ENCODE results near the gene MED26. TPM values are rescaled to one million over a fixed set of nuclear protein-coding genes. Genes with fewer than 3 reads are reported as not detected.
"Not testable (repeated sequence)": the region's sequence is repeated elsewhere in the genome, so short reads cannot be mapped to it uniquely, and the experiment has no call there.

The MED26 gene
- total RNA-seq, 1 donor from 2014 or later = 7.0 TPM

DNA sequence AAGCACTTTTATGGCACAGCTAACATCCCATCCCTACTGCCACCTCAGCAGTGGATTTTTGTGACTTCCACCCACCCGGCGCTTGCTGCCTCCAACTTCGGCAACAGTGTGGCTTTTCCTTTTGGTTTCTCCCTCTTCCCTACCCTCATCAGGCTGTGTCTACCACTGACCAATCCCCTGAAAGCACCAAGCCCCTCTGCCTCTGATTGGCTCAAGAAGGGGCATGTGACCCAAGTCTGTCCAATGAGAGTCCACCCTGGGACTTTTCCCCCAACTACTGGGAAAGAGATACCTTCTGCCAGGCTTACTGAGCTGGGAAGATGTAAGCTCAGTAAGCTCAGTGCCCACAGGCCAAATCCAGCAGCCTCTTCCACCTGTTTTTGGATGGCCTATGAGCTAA lies 26.1 kb upstream of the MED26 start:
- no peak for DNase-seq (ENCODE audit: low read depth)
- no peak overlapping the region for H3K4me3 ChIP-seq (ENCODE audit: low read depth, low read length)
- TF ChIP-seq, protein P1, sequence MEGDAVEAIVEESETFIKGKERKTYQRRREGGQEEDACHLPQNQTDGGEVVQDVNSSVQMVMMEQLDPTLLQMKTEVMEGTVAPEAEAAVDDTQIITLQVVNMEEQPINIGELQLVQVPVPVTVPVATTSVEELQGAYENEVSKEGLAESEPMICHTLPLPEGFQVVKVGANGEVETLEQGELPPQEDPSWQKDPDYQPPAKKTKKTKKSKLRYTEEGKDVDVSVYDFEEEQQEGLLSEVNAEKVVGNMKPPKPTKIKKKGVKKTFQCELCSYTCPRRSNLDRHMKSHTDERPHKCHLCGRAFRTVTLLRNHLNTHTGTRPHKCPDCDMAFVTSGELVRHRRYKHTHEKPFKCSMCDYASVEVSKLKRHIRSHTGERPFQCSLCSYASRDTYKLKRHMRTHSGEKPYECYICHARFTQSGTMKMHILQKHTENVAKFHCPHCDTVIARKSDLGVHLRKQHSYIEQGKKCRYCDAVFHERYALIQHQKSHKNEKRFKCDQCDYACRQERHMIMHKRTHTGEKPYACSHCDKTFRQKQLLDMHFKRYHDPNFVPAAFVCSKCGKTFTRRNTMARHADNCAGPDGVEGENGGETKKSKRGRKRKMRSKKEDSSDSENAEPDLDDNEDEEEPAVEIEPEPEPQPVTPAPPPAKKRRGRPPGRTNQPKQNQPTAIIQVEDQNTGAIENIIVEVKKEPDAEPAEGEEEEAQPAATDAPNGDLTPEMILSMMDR (IDR thresholded peaks at IDR 0.05; ENCODE audit: insufficient read depth, low read length, poor library complexity, severe bottlenecking) = no peak
- H3K27me3 ChIP-seq (ENCODE audit: control insufficient read depth, insufficient read depth, low read length) = no peaks in the 10 kb centered on the region
- H3K36me3 ChIP-seq (ENCODE audit: control insufficient read depth, insufficient read depth, low read length) = peaks cover 8% of the 10 kb centered on the region

DNA sequence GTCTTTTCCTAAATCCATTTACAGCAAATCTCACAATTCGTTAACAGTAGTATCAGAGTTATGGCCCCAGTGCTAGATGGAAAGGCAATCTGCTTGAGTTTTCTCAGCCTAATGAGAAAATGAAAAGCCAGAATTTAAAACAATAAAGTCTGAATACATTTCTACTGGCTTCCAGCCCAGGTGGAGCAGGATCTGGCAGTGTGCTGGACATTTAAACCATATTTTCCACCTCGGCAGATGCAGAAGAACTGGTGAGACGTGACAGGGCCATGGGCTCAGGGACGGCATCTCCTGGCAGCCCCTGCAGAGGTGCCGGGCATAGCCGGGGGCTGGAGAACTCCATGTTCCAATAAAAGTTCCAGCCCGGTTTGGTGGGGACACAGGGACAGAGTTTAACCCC lies 24.9 kb upstream of the MED26 start:
- Histone ChIP-seq H3K4me3 (ENCODE audit: low read depth, low read length) (no peak overlapping the region), H3K27me3 (ENCODE audit: control insufficient read depth, insufficient read depth, low read length) (no peaks in the 10 kb centered on the region), H3K36me3 (ENCODE audit: control insufficient read depth, insufficient read depth, low read length) (peaks cover 6% of the 10 kb centered on the region)
- no peak for DNase-seq (ENCODE audit: low read depth)
- TF ChIP-seq, protein P1 (IDR thresholded peaks at IDR 0.05; ENCODE audit: insufficient read depth, low read length, poor library complexity, severe bottlenecking) = no peak

DNA sequence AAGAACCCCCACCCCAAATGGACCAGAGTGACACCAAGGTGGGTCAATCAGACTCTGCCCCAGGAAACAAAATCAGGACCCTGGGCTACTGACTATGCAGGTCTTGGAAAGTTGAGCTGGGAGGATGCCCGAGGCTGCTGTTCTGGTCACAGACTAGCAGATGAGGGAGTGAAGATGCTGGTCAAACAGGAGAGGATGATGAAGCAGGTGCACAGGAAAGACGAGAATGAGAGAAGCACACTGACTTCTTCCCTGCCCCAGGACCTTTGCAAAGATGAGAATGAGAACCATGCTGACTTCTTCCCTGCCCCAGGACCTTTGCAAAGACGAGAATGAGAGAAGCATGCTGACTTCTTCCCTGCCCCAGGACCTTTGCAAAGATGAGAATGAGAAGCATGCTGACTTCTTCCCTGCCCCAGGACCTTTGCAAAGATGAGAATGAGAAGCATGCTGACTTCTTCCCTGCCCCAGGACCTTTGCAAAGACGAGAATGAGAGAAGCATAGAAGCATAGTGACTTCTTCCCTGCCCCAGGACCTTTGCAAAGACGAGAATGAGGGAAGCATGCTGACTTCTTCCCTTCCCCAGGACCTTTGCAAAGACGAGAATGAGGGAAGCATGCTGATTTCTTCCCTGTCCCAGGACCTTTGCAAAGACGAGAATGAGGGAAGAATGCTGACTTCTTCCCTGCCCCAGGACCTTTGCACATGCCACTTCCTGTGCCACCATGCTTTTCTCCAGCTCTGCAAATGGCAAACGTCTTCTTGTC lies 23.6 kb upstream of the MED26 start:
- not testable (repeated sequence) for H3K4me3 ChIP-seq (ENCODE audit: low read depth, low read length); H3K36me3 ChIP-seq (ENCODE audit: control insufficient read depth, insufficient read depth, low read length); DNase-seq (ENCODE audit: low read depth); H3K27me3 ChIP-seq (ENCODE audit: control insufficient read depth, insufficient read depth, low read length)

DNA sequence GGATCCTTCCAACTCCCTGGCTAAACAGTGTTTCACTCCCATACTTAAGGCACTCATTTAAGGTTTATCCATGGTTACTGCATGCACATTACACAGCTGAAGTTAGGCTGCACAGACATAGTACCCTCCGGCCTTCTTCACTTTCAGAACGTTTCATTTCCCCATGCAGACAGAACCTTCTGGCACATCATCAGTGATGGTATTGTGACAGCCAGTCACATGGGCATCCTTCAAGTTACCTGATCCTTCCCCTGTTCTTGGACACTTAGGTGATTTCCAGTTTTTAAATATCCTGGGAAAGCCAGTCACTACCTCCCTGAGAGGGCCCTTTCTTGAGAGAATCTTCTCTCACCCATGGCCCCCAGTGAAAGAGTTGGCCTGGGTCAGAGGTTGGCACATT lies 22.8 kb upstream of the MED26 start:
- DNase-seq (ENCODE audit: low read depth) = no peak
- TF ChIP-seq, protein P1 (IDR thresholded peaks at IDR 0.05; ENCODE audit: insufficient read depth, low read length, poor library complexity, severe bottlenecking) = no peak
- peaks cover 7% of the 10 kb centered on the region for H3K36me3 ChIP-seq (ENCODE audit: control insufficient read depth, insufficient read depth, low read length)
- no peaks in the 10 kb centered on the region for H3K27me3 ChIP-seq (ENCODE audit: control insufficient read depth, insufficient read depth, low read length)
- no peak overlapping the region for H3K4me3 ChIP-seq (ENCODE audit: low read depth, low read length)

DNA sequence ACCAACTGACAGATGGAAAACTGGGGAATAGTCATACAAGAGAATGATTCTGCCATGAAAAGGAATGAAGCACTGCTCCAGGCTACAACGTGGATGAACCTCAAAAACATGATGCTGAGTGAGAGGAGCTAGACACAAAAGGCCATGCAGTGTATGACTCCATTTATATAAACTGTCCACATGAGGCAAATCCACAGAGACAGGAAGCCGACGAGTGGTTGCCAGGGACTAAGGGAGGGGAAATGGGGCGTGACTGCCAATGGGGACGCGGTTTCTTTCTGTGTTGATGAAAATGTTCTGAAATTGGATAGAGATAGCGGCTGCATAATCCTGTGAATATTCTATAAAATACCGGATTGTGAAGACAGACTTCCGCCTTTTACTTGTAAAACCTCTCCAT lies 21.7 kb upstream of the MED26 start:
- no peaks in the 10 kb centered on the region for H3K27me3 ChIP-seq (ENCODE audit: control insufficient read depth, insufficient read depth, low read length)
- H3K4me3 ChIP-seq (ENCODE audit: low read depth, low read length) = no peak overlapping the region
- TF ChIP-seq, protein P1 (IDR thresholded peaks at IDR 0.05; ENCODE audit: insufficient read depth, low read length, poor library complexity, severe bottlenecking) = no peak
- no peak for DNase-seq (ENCODE audit: low read depth)
- H3K36me3 ChIP-seq (ENCODE audit: control insufficient read depth, insufficient read depth, low read length) = peaks cover 3% of the 10 kb centered on the region

DNA sequence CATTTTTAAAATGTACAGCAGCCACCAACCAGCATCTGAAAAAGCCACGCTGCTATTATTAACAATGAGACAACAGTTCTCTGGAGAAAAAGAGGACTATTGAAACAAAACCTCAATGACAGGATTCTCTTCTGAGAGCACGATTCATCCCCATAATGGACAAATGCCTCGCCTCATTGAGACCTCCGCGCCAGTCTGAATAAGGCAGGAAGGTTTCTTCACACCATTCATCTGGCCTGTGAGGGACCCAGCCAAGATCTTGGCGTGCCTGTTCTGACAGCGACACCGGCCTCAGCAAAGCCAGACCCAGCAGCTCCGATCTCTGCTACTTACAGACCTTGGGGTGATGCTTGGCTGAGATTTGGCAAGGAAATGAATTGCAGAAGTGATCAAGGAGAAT lies 17.1 kb upstream of the MED26 start:
- Histone ChIP-seq H3K27me3 (ENCODE audit: control insufficient read depth, insufficient read depth, low read length) (no peaks in the 10 kb centered on the region), H3K36me3 (ENCODE audit: control insufficient read depth, insufficient read depth, low read length) (peaks cover 1% of the 10 kb centered on the region), H3K4me3 (ENCODE audit: low read depth, low read length) (no peak overlapping the region)
- TF ChIP-seq, protein P1 (IDR thresholded peaks at IDR 0.05; ENCODE audit: insufficient read depth, low read length, poor library complexity, severe bottlenecking) = no peak
- no peak for DNase-seq (ENCODE audit: low read depth)

Data from kidney epithelial cell (primary cell).